ENCODE data around the gene PRODH.
"Not testable (repeated sequence)": the region's sequence is repeated elsewhere in the genome, so short reads cannot be mapped to it uniquely, and the experiment has no call there.

The PRODH gene

DNA sequence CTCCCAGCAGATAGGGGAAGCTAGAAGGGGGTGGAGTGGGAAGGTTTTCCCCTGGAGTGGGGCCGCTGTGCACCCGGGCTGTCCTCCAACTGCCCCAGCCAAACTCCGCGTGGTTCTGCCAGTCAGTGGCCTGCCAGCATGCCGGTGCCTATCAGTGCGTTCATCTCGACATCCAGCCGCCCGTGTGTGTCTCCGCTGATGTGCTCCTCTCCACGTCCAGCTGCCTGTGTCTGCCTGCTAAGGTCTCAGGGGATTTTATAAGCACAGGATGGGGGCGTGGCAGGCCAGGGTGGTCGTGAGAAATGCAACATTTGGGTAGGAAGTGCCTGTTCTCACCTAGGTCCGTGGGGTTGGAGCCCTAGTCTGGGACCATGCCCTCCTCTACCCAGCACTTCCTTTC lies 17.0 kb upstream of the PRODH start:
- DNase-seq (ENCODE audit: low spot score) = not testable (repeated sequence)

DNA sequence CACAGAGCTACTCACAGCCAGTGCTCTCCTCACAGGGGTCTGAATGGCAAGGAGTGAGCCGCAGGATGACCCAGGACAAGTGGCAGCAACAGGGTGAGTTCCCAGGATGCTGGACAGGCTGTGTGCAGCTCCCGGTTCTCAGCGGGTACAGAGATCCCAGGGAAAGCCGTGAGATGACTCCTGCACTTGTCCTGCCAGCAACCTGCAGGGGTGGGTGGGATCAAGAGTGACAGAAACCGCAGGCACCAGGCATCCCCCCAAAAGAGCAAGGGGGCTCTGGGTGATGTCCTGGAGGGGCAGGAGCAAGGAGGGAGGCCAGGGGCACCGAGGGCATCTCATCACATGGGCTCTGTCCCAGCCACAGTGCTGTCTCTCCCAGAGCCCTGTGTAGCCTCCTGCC lies 15.9 kb upstream of the PRODH start:
- no peak for DNase-seq (ENCODE audit: low spot score)

DNA sequence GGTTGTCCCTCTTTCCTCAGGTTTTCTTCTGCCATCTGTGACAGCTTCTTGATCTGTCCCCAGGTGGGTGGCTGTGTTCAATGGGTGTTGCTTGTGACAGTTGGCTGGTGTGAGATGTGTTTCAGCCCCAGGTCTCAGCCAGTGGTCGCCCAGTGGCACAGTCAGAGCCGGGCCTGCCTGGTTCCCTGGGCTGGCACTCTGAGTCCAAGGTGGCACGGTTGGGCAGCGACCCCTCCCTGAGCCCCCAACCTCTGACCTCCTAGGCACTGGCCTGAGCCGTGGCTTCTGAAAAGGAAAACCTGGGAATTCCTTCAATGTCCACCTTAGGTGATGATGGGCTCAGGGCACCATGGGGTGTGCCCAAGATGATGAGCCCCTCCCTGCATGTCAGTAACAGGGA lies 14.0 kb upstream of the PRODH start:
- DNase-seq (ENCODE audit: low spot score) = no peak

DNA sequence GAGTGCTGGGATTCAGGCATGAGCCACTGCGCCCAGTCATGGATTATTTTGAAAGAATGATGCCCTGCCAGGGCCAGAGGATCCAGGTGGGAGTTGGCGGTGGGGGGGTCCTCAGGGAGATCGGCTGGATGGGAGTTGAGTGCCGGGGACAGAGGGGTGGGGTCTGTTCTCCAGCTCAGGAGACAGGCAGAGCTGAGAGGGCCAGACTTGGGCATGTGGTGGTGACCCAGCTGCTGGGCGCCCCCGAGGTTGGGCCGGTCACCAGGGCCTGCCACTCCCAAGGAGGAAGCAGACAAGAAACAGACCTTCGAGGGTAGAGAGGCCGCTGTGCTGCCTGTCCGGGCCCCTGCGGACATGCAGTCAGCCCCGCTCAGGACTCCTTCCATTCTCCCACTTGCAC lies 11.8 kb upstream of the PRODH start:
- no peak for DNase-seq (ENCODE audit: low spot score)

DNA sequence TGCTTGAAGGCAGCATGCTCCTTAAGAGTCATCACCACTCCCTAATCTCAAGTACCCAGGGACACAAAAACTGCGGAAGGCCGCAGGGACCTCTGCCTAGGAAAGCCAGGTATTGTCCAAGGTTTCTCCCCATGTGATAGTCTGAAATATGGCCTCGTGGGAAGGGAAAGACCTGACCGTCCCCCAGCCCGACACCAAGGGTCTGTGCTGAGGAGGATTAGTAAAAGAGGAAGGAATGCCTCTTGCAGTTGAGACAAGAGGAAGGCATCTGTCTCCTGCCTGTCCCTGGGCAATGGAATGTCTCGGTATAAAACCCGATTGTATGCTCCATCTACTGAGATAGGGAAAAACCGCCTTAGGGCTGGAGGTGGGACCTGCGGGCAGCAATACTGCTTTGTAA lies 11.0 kb upstream of the PRODH start:
- DNase-seq (ENCODE audit: low spot score) = not testable (repeated sequence)

DNA sequence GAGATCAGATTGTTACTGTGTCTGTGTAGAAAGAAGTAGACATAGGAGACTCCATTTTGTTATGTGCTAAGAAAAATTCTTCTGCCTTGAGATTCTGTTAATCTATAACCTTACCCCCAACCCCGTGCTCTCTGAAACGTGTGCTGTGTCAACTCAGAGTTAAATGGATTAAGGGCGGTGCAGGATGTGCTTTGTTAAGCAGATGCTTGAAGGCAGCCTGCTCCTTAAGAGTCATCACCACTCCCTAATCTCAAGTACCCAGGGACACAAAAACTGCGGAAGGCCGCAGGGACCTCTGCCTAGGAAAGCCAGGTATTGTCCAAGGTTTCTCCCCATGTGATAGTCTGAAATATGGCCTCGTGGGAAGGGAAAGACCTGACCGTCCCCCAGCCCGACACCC lies 2.6 kb upstream of the PRODH start:
- not testable (repeated sequence) for DNase-seq (ENCODE audit: low spot score)

DNA sequence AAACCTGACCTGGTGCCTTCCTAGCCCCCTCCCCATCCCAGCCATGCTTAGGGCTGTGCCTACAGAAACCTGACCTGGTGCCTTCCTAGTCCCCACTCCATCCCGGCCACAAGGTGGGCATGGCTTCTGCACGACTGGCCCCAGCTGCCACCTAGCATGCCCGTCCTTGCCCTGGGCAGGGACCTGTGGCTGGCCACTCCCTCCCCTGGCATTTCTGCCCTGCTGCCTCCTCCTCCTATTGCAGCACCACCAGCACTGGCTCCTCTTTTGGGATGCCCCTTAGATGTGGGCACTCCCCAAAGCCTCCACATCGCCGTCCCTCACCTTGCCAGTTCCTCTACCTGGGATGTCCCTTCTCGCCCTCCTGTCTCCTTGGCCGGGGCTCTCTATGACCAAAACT lies 1.4 kb downstream of the PRODH start:
- DNase-seq (ENCODE audit: low spot score) = not testable (repeated sequence)

DNA sequence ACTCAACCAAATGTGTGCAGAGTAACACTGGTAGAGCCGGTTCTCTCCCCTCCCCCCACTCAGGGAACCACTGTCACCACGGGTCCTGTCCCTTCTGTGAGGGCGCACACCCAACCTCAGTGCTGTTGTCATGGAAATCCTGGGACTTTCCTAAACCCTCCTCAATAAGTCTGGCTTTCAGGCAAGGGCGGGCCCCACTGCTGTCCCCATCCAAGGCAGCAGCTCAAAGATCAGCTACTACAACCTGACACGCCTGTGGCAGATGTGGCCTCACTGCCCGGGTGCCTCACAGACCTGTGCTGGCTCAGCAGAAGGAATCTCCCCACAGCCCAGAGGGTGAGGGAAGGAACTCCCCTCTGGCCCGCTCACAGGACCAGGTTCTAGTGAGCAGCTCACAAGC lies 2.2 kb downstream of the PRODH start:
- DNase-seq (ENCODE audit: low spot score) = no peak

DNA sequence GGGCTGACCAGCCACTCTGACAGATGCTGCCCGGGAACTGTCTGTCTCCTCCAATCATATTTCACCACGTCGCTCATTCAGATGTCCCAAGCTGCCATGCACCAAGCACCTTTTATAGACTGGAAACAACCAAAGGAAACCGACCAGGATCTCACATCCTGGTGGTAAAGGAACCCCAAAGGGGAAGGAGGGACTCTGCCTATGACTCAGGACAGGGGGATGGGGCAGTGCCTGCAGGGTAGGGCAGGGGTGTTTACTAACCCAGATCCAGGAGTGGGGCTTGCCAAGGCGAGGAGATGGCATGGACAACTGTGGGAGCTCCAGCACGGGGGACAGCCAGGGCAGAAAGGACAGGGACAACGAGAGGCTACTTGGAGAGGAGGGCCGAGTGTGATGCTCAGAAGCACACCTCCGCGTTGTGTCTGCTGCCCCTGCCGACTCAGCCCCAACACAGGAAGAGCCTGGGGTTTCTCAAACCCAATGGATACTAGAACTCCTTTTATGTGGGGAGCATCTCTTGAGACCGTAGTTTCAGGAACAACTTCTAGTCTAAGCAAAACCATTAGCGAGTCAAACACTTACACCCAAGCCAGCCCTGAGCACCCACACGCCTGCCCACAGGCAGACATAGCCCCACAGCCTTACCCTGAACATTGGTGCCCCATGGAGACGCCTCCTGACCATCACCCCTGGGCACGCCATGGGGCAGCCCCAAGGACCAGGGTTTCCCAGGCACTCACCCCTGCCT lies 4.0 kb downstream of the PRODH start:
- DNase-seq (ENCODE audit: low spot score) = no peak

DNA sequence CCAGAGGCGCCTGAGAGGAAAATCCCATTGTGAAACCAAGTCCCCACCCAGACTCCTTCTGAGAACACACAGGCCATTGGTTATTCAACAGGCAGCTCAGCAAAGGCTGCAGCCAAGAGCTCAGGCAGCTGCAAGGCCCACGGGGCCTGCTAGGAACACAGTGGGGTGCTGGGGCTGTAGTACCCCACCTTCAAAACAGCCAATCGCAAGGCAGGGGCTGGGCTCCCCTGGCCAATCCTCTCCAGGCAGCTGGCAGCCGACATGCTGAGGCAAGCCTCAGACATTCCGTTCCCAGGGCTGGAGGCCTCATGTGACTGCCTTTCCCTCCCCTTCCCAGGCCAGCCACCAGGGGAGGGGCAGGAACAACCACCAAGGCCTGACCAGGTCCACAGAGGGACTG lies 6.6 kb downstream of the PRODH start:
- DNase-seq (ENCODE audit: low spot score) = no peak

DNA sequence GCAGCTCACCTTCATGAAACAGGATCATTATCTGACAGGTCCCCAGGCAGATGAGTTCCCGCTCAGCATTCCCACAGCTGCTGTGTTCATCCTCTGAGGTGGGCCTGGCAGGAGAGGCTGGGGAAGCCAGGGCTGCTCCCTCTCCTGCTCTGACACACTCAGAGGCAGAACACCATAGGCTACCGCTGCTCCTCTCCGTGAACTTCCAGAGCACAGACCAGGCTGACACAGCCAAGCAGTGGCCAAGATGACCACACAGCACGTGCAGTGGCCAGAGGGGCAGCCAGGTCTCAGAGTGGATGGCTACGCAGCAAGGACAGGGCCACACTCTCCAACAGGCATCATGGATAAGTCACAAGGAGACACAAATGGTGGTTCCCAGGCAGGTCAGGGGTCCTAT lies 8.5 kb downstream of the PRODH start:
- DNase-seq (ENCODE audit: low spot score) = no peak

DNA sequence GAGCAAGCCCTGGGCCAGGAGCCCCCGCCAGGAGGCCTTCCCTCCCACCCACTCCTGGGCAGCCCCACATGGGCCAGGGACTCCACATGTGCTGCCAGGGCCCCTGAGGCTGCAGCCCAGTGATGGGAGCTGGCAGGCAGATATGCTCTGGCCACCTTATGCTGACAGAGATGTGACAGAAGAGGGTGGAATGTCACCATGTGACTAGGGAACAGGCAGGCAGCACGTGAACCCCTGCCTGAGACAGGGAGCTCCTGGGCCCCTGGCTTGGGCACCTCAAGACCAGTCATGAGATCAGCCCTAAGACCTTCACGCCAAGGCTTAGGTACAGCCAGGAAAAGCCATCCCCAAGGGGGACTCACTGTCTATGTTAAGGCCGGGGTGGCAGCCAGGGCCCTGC lies 9.1 kb downstream of the PRODH start:
- no peak for DNase-seq (ENCODE audit: low spot score)

DNA sequence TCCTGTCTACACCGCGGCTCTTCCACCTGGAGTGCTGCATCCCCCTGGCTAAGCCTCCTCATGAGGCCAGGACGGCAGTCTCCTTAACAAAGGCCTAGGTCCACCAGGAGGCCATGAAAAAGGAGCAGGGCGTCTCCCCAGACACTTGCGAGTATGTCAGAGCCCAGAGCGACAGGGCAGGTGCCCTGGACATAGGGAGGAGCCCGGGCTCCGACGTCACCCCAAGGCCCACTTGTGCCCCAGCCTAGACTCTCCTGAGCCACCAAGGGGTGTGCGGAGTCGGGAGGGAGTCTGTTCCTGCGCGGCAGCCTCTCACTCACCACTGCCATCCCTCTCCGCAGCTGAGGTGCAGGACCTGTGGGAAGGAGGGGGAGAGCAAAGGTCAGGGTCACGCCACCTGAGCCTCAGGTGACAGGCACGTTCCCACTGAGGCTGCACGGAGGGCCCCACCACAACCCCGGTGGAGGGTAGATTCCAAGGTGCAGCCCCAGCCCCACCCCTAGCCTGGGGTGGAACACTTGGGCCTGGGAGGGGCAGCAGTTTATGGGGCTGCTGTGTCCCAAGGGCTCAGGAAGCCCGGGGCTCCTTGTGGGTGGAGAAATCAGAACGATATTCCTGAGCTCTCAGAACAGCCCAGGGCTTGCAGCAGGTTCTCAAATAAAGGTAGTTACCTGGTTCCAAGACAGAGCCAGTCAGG lies 10.6 kb downstream of the PRODH start:
- DNase-seq (ENCODE audit: low spot score) = no peak

DNA sequence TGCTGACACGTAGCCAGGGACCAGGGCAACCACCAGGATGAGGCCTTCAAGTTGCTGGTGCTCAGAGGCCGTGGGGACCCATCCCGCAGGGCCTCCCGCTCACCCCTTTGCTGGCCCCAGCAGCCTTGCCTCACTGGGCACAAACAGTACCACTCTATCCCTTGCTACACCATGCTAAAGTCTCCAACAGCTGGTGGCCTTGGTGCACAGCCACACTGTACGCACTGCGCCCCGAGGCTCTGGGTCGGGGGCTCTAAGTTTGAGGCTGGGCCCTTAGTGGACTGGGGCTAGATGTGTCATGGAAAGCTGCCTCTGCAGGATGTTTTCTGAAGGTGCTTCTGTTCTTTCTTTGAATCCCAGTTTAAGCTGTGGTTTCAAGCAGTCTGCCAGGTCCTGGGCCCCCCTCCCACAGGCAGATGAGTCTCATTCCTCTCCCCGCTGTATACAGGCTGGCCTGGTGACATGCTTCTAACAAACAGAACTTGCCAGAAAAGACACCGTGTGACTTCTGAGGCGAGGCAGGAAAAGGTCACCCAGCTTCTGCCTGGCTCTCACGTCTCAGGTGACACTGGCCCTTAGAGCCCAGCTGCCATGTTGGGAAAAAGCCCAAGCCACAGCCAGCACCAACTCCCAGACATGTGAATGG lies 15.7 kb downstream of the PRODH start:
- not testable (repeated sequence) for DNase-seq (ENCODE audit: low spot score)

DNA sequence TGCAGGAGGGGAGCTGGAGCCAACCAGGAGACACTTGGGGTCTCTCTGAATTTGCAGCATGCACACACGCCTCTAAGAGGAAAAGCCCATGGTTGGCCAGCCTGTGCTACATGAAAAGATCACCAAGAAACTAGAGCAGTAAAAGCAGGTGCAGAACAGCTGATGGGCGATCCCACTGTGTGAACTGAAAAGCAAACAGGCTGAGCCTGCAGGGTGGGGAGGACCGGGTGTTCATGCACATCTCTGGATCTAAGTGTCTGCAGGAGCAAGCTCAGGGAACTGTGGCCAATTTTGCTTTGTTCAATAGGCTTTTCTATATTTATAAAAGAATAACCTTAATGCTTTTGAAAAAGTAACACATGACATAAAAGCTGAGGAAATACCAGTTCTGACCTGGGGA lies 18.3 kb downstream of the PRODH start:
- DNase-seq (ENCODE audit: low spot score) = not testable (repeated sequence)

DNA sequence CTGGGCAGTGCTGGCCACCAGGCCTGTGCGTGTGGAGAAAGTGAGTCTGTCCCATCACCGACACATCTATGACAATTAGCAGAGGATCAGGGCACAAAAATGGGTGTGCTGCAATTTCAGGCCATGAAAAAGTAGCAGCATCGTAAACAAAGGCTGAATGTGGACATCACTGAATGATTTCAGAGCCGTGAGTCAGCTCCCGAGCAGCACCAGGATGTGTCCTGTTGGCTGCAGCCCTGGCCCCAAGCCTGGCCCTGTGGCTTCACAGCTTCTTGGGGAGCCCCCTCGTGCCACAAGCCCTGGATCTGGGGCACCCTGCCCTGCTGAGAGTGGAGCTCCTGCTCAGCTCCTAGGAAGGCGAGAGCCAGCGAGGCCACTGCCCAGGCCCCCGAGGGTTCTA lies 20.5 kb downstream of the PRODH start:
- DNase-seq (ENCODE audit: low spot score) = not testable (repeated sequence)

DNA sequence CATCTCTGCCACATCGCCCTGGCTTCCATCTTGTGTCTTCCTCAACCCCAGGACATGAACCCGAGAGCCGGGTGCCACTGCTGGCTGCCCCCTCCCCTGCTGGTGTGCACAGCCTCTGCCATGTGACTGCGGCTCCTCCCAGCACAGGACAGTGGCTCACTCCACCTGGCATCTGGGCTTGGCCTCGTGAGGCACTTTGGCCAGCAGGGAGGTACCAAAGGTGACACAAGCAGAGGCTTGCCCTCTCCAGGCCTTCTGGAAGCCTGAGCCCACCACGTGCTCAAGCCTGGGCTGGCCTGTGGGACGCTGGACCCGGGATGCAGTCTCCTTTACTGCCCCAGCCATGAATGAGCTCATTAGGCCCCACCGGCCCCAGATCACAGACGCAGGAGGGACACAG lies 21.5 kb downstream of the PRODH start:
- DNase-seq (ENCODE audit: low spot score) = not testable (repeated sequence)

DNA sequence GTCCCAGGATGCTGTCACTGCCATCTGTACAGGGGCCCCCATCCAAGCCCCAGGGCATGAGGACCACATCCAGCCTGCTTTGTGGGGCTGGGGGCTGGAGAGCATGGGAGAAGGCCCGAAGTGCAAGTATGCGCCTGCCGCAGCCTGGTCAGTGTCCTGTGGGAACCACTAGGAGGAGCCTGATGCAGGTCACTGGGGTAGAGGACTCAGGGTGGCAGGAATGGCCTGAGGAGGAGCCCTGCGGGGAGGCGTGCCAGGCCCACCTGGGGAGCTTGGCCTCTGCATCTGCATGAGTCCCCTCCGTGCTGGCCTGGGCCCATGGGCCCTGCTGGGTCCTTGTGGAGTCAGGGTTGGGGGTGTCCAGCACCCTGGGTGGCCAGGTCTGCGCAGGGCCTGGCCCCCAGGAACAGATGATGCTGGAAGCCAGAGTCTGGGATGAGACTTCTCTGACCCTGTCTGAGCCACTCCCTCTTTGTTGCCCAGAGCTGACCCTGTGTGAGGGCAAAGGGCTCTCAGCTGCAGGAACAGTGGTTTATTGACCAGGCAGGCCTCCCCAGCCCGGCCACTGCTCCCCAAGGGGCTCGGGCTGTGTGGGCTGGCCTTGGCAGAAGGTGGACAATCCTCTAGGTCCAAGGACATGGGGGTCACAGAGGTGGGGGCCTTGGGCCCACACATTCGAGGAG lies 23.7 kb downstream of the PRODH start:
- not testable (repeated sequence) for DNase-seq (ENCODE audit: low spot score)

DNA sequence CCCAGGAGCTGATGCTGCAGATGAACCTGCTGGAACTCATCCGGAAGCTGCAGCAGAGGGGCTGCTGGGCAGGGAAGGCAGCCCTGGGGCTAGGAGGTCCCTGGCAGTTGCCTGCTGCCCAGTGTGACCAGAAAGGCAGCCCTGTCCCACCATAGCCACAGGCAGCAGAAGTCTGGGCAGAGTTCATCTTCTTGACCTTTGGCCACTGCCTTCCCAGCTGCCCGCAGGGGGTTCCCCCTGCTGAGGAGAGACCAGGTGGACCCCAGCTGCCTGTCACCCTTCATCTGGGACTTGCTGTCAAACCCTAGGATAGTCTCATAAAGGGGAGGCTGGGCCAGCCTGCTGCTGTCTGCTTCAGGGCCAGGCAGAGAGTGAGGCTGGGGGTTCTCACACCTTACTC lies 24.6 kb downstream of the PRODH start:
- DNase-seq (ENCODE audit: low spot score) = not testable (repeated sequence)

DNA sequence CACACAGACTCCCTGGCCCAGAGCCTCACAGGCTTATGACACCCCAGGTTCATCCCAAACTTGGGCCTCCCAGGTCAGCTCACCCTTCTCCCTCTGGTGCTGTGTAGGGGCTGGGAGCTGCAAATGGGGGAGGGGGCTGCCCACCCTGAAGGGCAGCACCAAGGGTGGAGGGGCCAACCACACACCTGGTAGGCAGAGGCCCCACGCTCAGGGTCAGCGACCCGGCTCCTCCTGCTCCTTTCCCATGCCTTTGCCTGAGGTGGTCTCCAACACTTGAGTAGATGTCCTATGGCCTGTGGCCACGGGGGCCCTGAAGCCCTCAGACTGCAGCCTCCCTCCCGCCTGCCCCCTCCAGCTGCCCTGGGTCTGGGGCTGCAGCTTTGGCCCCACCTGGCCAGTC lies 26.5 kb downstream of the PRODH start:
- no peak for DNase-seq (ENCODE audit: low spot score)

DNA sequence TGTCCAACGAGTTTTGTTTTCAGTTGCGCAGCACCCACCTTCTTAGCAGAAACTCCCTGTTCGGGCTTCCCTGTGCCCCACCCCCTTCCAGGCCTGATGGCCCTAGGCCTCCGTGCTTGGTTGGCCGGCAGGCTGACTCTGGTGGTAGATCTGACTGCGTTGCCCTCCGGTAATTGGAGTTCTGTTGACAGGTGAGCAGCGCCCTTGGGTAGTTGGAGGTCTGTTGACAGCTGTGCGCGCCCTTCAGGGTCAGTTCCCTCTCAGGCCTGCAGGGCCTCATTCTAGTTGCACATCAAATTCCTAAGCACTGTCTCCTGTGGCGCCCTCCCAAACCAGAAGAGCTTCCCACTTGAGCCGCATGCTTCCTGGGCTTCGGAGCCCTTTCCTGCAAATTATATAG lies 29.2 kb downstream of the PRODH start:
- DNase-seq (ENCODE audit: low spot score) = no peak

DNA sequence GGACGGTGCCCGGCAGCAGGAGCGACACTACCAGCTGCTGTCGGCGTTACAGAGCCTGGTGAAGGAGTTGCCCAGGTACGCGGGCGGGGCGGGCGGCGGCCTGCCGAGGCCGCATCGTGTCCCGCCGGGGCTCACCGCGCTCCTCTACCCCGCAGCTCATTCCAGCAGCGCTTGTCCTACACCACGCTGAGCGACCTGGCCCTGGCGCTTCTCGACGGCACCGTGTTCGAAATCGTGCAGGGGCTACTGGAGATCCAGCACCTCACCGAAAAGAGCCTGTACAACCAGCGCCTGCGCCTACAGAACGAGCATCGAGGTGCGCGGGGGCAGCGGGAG lies 29.7 kb downstream of the PRODH start:
- not testable (repeated sequence) for DNase-seq (ENCODE audit: low spot score)
